NCI-H345 treated with DMSO at 0.1 percent for 48 hours (cell line): ENCODE data around the gene REG3A.

Experiments
- DNase-seq: peaks from one replicate; lab custom pipeline; 2025; ENCODE audit not compliant: unreplicated experiment; lab: John Stamatoyannopoulos, UW

REG3A gene

GRCh38 chr2:79122676-79123075, 36.9 kb downstream of the REG3A start:
- DNase-seq = no peak

- DNase-seq = no peak
Observed at GRCh38 chr2:79120194-79120713, 39.3 kb downstream of the REG3A start, which contains the start of gene REG1A. TSS of gene REG1A (plus strand) at chr2:79120488. CDS start at chr2:79120862, 374 bp downstream.

GRCh38 chr2:79116997-79117928, 42.3 kb downstream of the REG3A start:
- DNase-seq = no peak

- DNase-seq = no peak
Observed at GRCh38 chr2:79114797-79115494, 44.6 kb downstream of the REG3A start.

GRCh38 chr2:79112269-79112668, 47.3 kb downstream of the REG3A start:
- no peak for DNase-seq
